GM18520 (cell line): ENCODE results near the gene CACNB4.
A peak's percentile ranks its signal among the peaks of the same experiment; 100 is the strongest.

Source experiments
- ATAC-seq: cut with Tn5 transposase; IDR thresholded peaks from one replicate; pipeline ENCODE4 v1.9.1; 2021; ENCODE audit not compliant: unreplicated experiment

CACNB4 gene

DNA sequence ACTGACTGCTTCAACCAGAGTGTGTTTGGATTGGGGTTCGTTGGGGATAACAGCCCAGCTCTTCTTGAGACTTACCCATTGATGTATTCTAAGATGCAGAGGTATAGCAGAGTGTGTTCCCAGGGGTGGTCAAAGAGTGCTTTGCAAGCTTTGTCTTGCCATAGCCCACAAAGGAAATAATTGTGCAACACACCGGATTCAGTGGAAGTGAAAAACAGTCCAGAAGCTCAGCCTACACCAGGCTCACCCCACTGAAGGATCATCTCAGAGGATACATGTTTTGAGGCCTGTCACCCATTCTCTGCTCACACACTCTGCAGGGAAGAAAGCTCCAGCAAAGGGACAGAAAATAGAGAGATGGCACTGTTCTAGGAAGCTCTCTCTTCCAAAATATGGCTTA is 9.6 kb downstream of the CACNB4 start:
- ATAC-seq = no peak

DNA sequence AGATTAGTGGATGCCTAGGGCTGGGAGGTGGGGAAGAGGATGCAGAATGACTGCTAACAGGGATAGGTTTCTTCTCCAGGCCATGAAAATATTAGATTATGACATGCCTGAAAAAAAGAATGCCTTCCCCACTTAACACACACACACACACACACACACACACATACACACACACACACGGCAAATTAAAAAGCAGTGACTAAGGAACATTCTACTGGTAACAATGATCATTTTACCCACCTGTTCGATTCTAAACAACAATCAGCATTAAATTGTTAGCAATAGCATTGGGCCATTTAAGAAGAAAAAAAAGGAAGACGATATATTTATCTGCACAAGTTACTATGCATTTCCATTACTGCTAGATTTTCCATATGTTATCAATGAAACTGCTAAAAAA is 10.8 kb downstream of the CACNB4 start:
- no peak for ATAC-seq

DNA sequence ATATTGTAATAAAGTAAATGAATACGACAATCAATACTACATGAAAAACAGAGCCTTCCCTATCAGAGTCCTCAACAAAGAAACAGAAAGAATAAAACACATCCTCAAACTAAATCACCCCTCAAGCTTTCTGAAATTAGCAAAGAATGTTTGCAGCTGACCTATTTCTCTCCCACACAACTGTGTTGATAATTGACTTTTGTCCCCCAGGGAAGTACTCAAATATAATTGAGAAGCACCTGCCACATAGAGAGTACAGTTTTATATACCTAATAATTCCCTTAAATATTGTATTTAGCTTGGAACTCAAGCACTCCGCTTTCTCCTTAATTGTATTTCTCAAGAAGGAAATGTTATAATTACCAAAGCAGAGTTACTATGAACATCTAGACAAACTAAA is 12.6 kb downstream of the CACNB4 start:
- no peak for ATAC-seq

DNA sequence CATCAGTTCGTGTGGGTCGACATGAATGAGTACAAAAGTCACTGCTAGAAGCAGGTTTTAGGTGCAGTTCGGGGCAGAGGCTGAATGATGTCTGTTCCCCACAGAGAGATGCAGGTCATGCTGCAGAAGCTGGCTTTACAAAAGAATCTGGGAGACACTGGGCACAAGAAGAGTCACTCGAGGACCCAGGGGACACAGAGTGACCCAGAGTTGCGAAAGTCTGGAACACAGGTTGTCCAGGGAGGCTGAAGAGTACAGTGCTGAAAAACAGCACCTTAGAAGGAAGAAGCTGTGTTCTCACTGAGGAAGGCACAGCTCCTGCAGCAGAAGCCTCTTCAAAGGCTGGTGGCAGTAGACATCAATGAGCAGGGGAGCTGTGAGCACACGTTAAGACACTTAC is 14.8 kb downstream of the CACNB4 start:
- no peak for ATAC-seq

DNA sequence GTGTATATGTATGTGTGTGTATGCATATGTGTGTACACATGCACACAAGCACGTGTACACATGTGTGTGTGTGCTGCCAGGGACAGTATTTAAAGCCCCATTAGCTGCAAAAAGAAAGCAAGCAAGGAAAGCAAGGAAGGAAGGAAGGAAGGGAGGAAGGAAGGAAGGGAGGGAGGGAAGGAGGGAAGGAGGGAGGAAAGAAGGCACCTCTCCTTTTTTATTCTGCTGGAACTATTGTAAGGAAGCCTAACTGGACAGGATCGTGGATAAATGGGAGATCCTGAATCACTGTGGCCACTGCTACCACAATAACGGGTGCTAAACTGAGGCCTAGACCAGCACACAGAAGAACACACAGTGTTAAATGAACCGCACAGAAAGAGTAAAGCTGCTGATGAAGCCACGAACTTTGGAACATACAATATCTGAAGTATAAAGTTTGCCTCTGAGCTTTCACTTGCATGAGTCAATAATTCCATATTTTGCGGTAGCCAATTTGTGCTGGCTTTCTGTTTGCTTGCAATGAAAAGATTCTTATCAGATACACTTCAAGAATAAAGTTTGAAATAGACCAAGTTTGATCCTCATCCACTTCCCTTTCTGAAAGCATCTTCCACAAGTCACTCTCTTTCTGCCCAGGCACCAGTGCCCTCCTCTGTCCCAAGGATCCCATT is 15.5 kb downstream of the CACNB4 start:
- ATAC-seq = no peak

DNA sequence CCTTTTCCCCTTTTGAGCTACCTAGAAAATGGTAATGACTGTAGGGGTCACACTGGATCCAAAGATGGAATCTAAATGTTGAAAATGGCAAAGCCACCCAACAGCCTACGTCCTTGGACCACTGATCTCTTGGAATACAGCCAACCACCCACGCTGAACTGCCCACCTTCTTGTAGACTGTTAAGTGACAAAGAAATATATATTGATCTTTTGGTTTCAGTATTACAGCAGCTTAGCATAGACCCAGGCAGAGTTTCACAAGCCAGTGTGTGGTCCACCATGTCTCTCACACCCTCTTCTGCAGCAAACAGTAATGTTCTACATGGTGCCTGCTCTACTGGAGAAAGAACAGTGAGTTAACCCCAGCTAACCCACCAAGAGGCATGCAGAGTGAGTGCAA is 20.2 kb downstream of the CACNB4 start:
- peak; percentile 84 for ATAC-seq

DNA sequence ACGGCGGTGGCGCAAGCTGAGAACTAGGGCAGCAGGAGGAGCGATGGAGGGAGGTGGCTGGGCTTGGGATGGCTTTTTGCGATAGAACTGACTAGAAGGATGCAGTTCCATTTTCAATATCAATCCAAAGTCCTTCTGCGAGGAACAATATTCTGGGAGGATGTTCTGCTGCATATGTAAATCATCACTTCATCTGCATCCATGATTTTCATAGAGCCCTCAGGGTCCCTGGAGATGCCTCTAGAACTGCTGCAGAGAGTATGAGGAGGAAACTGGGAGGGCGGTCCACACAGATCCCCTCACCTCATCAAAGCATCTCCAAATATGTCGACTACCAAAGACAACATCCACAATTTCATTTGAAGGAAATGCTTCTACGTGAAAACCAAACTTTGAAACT is 20.8 kb downstream of the CACNB4 start:
- no peak for ATAC-seq

DNA sequence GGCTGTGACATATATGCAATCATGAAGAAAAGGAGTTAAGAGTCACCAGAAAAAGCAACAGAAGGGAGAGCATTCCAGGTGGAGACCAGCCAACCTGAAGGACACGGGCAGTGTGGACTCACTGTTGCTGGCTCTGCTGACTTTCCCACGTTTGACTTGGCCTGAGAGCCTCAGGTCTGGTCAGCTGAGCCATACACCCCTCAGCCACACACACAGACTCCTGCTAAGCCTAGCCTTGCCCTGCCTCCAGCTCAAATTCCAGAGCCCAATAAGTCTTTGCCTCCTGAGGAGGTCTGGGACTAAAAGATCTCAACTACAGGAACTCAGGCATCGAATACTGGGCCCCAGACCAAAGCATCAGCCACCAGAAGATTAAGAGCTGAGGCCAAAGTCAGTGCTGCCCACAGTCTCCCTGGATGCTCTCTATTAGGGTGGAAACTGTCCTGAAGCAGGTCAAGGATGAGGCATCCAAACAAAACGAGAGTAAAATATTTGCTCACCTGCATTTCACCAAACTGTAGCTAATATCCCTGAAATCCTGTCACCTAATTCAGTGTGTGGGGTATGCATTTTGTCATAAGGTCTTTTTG is 23.3 kb downstream of the CACNB4 start:
- ATAC-seq = no peak

DNA sequence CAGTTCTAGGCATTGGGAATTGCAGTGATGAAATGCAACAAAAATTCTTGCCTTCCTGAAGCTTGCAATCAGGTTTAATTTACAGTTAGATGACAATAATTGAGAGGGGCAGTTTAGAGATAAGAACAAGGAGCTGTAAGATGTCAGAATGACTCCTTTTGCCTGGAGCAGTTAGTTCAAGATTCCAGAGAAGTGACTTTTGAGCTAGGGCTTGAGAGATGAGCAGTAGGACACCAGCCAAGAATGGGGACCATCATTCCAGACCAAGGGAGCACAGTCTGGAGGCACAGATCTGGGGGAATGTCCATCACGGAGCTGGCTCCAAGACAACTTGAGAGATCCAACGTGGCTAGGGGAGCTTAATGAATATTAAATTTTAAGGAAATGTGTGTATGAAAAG is 26.8 kb downstream of the CACNB4 start:
- no peak for ATAC-seq

DNA sequence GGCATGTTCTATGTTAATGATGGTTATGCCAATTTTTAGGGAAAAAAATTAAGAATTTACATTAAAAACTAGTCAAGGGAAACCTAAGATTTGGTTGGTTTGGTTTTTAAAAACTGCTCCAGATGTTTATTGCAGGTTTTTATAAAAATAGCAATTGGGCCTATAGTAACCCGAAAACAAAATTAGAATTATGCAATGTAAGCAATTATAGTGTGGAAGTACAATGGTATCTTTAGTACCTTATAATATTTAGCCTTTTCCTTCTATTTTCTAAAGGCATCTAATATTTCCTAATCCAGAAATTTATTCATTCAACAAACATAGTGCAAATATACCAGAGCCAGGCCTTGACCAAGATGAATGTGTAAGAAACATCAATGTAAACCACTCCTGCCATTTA is 27.3 kb downstream of the CACNB4 start:
- ATAC-seq = no peak

DNA sequence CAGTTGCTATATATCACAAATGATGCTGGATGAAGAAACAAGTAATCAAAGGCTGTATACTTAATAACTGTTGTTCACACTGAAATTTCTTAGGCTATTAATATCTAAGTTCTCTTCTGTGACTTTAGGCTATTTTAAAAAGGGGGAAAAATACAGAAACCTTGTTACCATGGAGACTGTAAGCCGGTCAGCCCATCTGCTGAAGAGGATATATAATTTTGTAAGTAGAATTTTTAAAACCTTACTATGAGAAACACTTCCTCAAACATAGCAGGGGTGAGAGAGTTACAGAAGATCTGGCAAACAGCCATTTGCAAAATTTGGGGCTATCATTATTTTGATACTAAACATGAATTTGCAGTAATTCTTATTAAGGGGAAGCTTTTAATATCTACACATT is 27.8 kb downstream of the CACNB4 start:
- no peak for ATAC-seq

DNA sequence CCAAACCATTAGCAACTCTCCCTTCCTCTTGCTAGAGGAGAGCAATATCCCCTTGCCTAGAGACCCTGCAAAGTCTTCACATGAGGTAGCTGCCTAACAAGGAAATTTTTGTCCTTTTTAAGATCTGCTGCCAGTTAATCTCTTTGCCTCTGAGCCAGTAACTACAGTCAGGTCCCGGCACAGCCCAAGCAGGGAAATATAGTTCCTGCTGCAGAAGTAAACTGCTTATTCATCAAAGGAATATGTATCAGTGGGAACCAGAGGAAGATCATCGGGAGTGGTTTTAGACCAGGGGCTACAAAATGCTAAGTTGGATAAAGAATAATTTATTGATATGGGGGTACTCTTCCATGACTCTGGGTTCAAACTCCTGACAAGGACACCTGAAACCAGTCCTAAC is 30.6 kb downstream of the CACNB4 start:
- no peak for ATAC-seq

DNA sequence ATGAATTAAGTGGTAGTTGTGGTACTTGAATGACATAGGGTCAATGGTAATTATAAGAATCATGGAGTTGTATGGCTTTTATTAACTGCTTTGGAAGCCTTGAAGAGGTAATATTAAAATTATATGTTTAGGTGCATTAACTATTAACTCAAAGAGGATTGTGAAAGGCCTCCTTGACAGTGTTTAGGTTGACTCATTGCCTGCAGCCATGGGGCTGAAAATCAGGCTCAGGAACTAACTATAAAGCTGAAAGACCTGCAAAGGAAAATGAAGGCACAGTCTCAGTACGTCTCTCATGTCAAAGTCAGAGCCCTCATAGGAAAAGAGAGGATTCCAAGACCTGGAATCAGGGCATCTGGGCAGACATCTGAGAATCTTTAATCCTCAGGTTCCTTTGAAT is 31.0 kb downstream of the CACNB4 start:
- ATAC-seq = no peak

DNA sequence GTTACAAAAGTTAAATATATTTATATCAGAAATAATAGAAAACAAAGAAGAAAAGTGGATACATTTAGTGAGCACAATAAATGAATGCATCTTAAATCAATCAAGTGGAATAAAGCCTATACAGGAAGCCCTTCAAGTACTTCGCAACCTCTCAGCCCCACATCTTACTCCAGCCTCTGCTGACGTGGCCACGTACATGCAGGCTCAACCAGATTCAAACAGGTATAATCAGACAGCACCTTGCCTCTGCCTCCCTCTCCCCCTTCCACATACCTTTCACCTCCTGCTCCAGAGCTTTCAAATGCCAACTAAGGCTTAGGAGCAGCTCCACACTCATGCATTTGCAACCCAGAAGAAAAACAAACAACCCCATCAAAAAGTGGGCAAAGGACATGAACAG is 32.9 kb downstream of the CACNB4 start:
- ATAC-seq = no peak

DNA sequence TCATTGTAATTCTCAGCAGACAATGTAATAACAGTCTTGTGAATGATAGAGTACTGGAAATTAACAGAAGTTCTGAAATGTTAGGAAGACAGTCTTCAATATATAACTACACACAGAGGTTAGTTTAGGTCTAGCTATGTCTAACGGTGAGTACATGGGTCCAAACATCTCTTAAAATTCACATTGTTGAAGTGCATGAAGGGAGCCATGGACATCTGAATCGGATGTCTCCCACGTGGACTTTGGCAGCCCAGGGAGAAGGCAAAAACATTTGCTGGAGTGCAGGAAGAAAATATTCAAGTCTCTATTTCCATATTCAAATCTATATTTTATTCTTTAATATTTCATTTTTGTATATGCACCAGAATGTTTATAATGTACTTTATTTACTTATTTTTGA is 34.8 kb downstream of the CACNB4 start:
- no peak for ATAC-seq

DNA sequence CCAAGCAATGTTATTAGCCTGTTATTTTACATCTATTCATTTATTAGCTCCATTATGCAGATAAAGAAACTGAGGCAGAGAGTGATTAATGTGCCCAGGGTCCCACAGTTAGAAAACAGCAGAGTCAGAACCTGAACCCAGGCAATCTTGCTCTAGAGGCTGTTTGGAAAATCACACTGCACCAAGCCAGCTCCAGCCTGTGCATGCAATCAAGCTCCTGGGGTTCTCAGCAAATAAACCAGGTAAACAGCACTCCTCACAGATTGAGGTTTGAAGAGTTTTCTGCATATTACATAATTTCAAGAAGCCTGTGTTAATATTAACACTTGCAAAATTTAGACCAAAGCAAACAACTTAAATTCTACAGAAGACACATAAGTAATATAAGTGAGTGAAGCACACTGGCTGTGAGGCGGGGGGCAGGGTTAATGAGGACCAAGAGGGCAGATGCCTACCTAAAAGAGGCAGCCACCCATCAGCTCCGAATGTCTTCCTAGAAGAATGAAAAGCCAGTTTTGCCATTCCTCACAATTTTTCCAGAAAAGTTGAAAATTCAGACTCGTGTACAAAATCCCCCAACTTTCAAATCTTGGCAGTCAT is 35.4 kb downstream of the CACNB4 start:
- ATAC-seq = no peak

DNA sequence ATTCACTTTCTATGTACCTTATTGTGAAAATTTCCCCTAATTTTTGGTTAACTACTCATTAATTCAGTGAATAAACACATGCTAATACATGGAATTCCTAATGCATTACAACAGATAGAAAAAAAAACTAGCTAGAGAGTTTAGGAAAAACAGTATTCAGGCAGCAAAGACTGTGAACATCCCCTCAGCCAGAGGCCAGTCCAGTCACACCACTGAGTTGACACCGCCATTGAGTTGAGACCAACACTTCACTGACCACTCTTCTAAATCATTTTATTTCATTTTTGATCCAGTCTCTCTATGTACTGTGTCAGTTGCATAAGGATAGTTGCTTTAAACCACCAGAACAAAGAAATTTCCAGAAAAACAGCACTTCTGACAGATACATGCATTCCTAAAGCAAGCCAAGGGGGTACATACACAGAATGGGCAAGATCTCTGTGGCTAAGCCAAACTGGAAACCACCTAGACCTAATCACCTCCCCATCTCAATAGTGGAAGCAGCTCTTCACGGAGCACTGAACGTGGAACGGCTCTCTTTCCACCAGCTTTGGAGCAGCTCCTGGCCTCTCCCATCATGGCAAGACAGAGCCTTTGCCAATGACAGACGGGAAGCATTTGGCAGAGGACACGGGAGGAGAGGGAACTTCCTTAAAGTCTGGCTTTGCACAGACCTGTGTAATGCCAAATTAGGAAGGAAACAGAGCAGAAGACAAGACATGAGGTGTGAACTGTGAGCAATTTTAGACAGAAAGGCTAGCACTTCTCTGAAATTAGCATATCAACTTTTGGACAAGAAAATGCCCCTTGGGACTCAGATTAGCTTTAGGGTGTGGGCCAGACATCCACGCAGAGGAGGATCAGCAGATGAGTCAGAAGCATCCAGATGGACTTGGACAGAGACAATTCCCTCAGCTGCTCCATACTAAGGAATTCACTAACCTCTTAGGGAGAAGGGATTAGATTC is 36.4 kb downstream of the CACNB4 start:
- ATAC-seq = peak; percentile 75

DNA sequence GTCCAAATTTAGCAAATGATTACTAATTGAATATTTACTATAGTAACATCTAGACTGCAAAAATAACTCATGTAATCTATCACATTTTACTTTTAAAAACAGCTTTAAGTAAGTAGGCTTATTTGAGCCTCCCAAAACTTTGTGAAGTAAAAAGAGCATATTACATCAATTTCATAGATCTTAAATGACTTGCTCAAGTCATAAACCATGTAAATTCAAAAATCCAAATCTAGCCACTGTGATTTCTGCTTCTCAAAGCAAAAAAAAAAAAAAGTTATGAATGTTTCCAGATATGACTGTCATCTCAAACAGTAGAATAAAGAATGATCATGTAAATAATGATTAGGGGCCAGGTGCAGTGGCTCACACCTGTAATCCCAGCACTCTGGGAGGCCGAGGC is 37.5 kb downstream of the CACNB4 start:
- ATAC-seq = no peak

DNA sequence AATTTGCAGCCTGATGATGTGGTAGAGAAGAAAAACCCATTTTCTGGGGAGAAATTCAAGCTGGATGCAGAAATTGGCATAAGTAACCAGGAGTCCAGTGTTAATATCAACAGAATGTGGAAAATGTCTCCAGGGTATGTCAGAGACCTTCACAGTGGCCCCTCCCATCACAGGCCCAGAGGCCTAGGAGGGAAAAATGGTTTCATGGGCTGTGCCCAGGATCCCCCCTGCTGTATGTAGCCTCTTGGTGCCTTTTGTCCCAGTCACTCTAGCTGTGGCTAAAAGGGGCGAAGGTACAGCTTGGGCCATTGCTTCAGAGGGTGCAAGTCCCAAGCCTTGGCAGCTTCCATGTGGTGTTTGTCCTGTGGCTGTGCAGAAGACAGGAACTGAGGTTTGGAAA is 40.2 kb downstream of the CACNB4 start:
- ATAC-seq = no peak

DNA sequence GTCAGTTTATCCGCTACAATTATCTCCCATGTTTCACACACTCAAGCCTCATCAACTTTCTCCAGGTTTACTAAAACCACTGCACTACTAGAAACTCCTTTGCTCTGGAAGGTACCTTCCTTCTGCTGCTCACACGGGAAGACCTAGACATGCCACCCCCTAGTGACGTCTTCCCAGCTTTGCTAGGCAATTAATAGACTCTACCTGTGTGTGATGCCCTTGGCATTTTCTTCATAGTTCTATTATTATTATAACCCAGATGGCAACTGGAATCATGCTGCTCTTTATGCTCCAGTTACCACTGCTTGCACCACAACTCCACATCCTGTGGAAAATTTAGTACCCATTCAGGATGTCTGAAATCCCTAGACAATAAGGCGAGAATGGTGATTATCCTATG is 42.4 kb downstream of the CACNB4 start:
- ATAC-seq = no peak

DNA sequence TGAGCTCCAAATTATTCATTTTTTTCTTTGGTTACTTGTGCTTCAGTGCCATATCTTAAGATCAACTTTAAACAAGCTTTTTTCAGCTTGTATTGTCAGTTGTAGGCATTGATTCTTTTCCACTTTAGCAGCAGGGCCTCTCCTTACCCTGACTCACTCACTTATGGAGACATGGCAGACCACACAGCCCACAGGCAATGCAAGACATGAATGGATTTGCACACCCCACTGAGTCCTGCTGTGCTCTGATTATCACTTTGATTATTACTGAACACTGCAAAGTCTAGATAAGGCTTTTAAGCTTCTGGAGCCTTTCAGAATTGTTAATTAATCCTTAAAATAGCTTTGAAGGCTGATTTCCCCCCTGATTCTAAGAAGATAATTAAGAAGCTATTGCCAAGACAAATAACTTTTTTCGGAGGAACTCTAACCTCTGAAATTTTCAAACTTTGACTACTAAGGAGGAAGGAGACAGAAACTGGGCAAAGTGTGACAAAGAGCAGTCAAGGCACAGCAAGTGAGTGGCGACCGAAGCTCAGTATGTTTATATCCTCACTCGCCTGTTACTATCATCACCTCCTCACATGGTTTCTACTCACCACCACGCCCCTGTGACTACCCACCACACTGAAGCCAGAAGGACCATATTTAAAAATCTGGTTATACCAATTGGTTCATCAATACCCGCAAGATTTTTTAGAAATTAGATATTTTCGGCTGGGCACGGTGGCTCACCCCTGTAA is 43.3 kb downstream of the CACNB4 start:
- no peak for ATAC-seq
